ENCODE measurements around the gene PTGDR2.

DNA sequence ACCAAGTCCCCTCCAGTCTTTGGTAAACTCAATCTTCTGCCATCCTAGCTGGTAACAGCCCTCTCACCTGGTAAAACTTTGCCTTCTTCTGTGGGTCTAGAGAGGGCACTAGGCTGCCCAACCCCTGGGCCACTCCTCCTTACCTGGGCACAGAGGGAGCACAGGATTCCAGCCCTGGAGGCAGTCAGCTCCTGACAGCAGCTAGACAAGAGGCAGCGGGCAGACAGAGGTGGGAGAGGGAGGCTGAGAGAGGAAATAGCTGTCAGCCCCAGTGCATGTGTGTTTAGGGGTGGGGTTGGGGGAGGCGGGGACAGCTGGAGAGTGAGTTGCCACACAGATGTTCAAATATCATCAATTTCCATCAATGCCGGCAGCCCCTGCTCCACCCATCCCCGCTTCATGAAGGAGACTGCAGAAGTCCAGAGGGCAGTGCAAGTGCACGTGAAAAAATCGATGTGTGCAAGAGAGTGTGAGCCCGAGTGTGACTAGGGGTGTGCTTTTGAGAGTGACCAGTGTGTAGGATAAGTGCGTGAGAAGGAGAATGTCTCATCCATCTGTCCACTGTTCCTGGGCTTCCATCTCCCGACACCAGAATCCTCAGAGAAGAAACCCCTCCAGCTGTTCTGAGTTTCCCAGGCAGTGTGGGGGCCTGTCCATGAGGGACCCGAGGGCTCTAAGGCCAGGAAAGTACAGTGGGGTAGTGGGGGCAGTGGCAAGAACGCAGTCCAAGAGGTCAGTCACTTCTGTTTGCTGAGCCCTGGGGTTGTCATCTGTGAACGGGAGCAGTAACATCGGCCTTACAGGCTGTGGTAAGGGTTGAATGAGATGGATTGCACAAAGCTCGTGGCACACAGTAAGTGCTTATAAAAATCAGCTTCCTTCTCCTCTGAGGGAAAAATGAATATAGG, at the start of gene PTGDR2:
- TF ChIP-seq POLR2A (IDR thresholded peaks at IDR 0.05; ENCODE audit: low read length) (no peak), GATA1 (IDR thresholded peaks at IDR 0.05; ENCODE audit: low read depth, low read length) (no peak)
